ENCODE measurements around the gene PARP12.

Gene PARP12

GRCh38 chr7:140033036-140033435, 29.7 kb downstream of the PARP12 start:
- DNase-seq, result no peak

- no peak for DNase-seq
These were observed 31.4 kb downstream of the PARP12 start for GRCh38 chr7:140031364-140031763.

- DNase-seq, result no peak
These were observed 33.7 kb downstream of the PARP12 start for GRCh38 chr7:140029072-140029471.

GRCh38 chr7:140028311-140028710, 34.4 kb downstream of the PARP12 start:
- DNase-seq, result no peak

- DNase-seq, result no peak
These were observed 34.9 kb downstream of the PARP12 start for GRCh38 chr7:140027858-140028257.

GRCh38 chr7:140026935-140027334, 35.8 kb downstream of the PARP12 start:
- DNase-seq, result no peak

GRCh38 chr7:140025814-140026433, 36.8 kb downstream of the PARP12 start:
- no peak for DNase-seq

GRCh38 chr7:140025241-140025640, 37.5 kb downstream of the PARP12 start:
- no peak for DNase-seq

GRCh38 chr7:140024585-140024984, 38.2 kb downstream of the PARP12 start:
- DNase-seq, result no peak

- DNase-seq, result no peak
These were observed 39.0 kb downstream of the PARP12 start for GRCh38 chr7:140023728-140024127.

GRCh38 chr7:140022582-140023211, 40.1 kb downstream of the PARP12 start:
- no peak for DNase-seq

- no peak for DNase-seq
These were observed 41.1 kb downstream of the PARP12 start for GRCh38 chr7:140021603-140022002.

GRCh38 chr7:140019606-140020005, 43.1 kb downstream of the PARP12 start:
- DNase-seq, result no peak

GRCh38 chr7:140019172-140019571, 43.6 kb downstream of the PARP12 start:
- no peak for DNase-seq

GRCh38 chr7:140018125-140019043, 44.4 kb downstream of the PARP12 start:
- no peak for DNase-seq

GRCh38 chr7:140017543-140017942, 45.2 kb downstream of the PARP12 start:
- no peak for DNase-seq

- no peak for DNase-seq
These were observed 45.7 kb downstream of the PARP12 start for GRCh38 chr7:140017034-140017433.

GRCh38 chr7:140016540-140016939, 46.2 kb downstream of the PARP12 start:
- DNase-seq, result no peak

- DNase-seq, result no peak
These were observed 47.2 kb downstream of the PARP12 start for GRCh38 chr7:140015471-140015970.

GRCh38 chr7:140014123-140014522, 48.6 kb downstream of the PARP12 start:
- DNase-seq, result no peak

GRCh38 chr7:140013676-140014075, 49.1 kb downstream of the PARP12 start:
- DNase-seq, result no peak

GRCh38 chr7:140010194-140010895, 52.4 kb downstream of the PARP12 start:
- DNase-seq, result no peak

GRCh38 chr7:140009735-140010134, 53.0 kb downstream of the PARP12 start:
- DNase-seq, result no peak

All from hematopoietic multipotent progenitor cell treated with erythropoietin and hydrocortisone succinate and interleukin-3 and kit ligand, for 6 days (in vitro differentiated cells).